GM18867 (cell line): ENCODE measurements around the gene CELA3B.
"Not testable (repeated sequence)": the region's sequence is repeated elsewhere in the genome, so short reads cannot be mapped to it uniquely, and the experiment has no call there.

Experiments
- ATAC-seq: cut with Tn5 transposase; IDR thresholded peaks from one replicate; pipeline ENCODE4 v1.9.1; 2021; ENCODE audit warnings: mild to moderate bottlenecking, moderate library complexity; ENCODE audit not compliant: unreplicated experiment

Gene CELA3B

DNA sequence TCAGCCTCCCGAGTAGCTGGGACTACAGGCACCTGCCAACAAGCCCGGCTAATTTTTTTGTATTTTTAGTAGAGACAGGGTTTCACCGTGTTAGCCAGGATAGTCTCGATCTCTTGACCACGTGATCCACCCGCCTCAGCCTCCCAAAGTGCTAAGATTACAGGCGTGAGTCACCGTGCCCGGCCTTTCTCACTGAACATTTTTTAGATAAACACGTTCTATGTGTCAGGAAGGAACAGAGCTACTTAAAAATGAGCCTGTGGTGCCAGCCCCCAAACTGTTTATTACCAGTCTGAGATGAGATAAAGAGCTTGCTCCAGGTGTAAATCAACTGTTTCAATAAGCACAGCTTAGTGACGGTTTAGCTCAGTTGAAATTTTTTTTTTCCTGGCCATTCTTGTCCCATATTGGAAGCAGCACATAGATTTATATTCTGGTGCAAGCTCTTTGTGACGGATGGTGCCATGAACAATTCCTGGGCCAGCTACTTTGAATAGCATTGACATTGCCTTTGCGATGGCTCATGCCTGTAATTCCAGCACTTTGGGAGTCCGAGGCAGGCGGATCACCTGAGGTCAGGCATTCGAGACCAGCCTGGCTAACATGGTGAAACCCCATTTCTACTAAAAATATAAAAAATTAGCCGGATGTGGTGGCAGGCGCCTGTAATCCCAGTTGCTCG, 33.7 kb upstream of the CELA3B start:
- not testable (repeated sequence) for ATAC-seq

GRCh38 chr1:21944733-21945073, 32.1 kb upstream of the CELA3B start:
- ATAC-seq, result no peak

- ATAC-seq, result no peak
Measured at GRCh38 chr1:21946836-21947587, 29.8 kb upstream of the CELA3B start.

- no peak for ATAC-seq
Measured at GRCh38 chr1:21950734-21951133, 26.1 kb upstream of the CELA3B start.

DNA sequence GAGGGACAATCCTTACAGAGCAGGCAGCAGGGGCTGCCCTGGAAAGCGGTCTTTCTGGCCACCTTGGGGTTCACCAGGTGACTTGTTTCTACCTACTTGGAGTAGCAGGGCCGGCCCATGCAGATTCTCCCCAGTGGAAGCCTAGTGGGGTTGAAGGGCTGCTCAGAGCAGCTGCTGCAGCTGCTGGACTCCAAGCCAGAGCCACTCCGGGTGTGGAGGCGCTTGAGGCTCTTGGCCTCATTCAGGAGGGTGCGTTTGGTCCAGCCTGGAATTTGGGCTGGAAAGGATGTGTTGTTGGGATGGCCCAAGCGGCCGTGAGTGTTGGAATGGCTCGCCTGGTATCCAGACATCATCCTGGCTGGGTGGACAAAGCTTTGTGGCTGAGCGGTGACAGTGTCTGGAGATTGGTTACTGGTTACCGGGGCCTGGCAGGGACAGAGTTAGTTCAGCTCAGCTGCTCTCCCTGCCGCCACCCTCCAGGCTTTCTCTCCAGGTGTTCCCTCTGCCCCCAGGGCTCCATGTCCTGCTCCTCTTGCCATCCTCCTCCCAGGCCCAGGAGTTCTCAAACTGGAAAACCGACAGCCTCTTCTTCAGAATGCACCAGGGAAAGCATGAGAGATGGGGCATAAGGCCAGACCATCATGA, 25.5 kb upstream of the CELA3B start:
- no peak for ATAC-seq

- no peak for ATAC-seq
Measured at GRCh38 chr1:21952786-21953520, 23.9 kb upstream of the CELA3B start.

GRCh38 chr1:21955058-21955457, 21.8 kb upstream of the CELA3B start:
- no peak for ATAC-seq

DNA sequence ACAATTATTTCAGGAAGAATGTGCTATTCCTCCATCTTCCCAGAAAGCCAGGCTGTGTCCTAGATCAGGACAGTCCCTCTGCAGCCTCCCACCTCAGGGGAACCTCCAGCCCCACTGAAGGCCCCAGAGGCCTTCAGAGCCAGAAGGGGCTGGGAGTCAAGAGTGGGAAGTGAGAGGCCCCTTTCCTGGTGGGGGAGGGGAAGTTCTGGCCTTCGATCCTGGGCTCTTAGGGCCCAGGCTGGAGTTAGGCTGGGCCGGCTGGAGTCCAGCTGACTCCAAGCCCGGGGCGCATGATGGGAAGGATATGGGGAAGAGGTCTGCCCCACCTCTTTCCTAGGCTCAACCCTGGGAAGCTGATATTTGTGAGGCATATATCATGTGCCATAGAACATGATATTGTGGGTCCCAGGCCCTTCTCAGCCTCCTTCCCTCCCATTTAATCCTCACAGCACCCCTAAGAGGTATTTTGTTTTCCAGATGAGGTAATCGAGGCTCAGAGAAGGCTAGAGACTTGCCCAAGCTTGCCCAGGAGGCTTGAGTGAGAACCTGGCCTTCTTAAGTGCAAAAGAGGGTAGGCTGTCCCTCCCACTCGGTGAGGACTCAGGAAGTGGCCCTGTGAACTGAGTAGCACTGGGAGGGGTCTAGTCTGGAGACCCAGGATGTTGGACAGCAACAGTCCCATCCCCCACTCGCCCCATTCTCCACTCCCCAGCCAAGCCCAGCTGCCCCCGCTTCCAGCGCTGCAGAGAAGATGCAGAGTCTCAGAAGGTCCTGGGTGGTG, 21.1 kb upstream of the CELA3B start:
- ATAC-seq, result no peak

DNA sequence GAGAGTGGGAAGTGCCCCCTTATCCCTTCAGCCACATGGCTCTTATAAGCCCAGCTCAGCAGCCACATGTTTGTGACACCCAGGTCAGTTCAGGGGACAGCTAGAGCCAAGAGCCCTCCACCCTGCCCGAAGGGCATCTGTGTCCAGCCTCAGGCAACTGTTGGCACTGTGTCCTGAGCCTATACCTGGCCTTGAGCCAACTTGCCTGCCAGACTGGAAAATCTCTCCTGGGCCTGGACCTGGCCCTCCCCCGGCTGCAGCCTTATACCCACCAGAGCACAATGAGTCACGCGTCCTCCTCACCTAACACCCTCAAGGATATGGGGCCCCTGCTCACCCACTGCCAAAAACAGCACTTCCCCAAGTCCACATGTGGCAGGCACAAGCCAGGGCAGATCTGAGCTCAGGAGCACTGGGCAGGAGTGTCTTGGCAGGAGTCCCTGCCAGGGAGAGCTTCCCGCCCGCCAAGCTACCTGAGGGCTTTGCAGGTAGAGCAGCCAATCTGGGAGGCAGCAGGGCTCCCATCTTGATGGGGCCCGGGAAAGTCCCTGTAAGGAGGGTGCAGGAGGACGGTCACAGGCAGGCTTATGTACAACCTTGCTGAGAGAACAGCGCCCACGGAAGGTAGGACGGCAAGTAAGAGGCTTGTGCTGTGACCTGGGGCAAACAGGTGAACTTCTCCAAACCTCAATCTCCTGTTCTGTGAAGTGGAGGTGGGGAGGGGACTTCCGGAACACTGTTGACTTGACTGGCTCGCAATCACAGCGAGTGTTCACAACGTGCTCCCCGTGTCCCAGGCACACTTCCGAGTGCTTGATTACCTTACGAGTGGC, 19.9 kb upstream of the CELA3B start:
- ATAC-seq, result no peak

GRCh38 chr1:21961337-21961736, 15.5 kb upstream of the CELA3B start:
- no peak for ATAC-seq

- ATAC-seq, result no peak
Measured at GRCh38 chr1:21961799-21962198, 15.0 kb upstream of the CELA3B start.

GRCh38 chr1:21963477-21964217, 13.2 kb upstream of the CELA3B start:
- ATAC-seq, result no peak

DNA sequence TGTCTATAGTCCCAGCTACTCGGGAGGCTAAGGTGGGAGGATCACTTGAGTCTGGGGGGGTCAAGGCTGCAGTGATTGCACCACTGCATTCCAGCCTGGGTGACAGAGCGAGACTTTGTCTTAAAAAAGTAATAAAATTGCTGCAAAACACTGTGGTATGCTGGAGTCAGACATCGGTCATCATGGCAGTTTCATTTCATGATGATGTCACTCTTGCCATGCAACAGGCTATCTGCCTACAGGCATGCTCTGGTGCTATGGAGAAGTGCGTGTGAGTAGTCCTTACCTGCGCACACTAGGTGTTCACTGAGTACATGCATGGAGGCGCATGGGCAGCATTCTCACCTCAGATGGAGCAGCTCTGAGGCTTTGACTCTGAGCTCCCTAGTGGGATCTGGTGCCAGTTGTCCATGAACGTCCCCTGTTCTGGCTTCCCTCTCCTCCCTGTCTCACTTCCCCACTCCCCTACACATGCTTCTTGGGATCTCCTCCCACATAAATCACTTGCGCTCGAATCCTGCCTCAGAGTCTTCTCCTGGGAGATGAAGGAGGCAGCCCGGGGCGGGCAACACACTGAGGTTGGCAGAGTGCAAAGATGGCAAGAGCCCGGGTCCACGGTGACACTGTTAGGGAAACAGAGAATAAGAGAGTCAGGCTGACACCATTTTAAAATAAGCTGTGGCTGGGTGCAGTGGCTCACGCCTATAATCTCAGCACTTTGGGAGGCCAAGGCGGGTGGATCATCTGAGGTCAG, 10.4 kb upstream of the CELA3B start:
- no peak for ATAC-seq

- not testable (repeated sequence) for ATAC-seq
Measured at GRCh38 chr1:21967216-21967615, 9.6 kb upstream of the CELA3B start.

GRCh38 chr1:21969066-21969465, 7.8 kb upstream of the CELA3B start:
- ATAC-seq, result not testable (repeated sequence)

DNA sequence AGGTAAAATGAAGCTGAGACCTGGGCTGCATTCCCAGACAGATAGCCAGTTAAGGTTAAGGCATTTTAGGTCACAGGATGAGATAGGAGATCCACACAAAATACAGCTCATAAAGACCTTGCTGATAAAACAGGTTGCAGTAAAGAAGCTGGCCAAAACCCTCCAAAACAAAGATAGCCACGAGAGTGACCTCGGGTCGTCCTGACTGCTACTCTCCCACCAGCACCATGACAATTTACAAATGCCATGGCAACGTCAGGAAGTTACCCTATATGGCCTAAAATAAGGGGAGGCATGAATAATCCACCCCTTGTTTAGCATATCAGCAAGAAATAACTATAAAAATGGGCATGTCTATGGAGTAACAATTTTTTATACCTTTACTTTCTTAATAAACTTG, 6.3 kb upstream of the CELA3B start:
- ATAC-seq, result not testable (repeated sequence)

- ATAC-seq, result not testable (repeated sequence)
Measured at GRCh38 chr1:21972973-21973441, 3.8 kb upstream of the CELA3B start.

- not testable (repeated sequence) for ATAC-seq
Measured at GRCh38 chr1:21973948-21974347, 2.9 kb upstream of the CELA3B start.
